ENCODE results near the gene FBH1.

FBH1 gene

DNA sequence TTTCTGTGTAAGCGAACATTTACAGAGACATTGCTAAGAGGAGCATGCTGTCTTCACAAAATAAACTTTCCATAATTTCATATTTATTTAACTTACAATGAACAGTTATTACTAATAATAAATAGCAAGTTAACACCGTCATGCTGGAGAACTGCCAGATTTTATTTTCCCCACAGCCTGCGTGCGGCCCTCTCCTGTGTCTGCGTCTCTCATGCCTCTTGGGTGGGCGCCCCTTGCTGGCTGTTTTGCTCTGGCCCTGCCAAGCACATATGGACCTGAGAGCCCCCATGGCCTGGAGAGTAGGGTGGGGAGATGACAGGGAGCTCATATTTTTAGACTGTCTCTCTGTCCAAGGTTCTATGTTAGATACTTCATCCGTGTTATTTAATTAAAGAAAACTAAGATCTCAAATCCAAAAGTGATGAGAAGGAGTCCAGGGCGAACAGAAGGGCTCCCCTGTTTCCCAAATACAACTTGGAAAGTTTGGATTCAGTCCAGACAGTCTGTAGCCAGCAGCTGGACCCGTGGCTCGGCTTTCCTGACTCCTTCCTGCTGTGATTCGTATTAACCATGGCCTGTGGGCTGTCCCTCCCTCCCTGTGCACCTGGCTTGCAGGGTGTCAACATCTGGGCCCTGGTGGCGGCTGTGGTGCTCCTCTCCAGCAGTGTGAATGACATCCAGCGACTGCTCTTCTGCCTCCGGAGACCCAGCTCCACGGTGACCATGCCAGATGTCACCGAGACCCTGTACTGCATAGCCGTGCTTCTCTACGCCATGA, 20.5 kb downstream of the FBH1 start:
- DNase-seq (ENCODE audit: extremely low read depth, low read depth) = no peak
- TF ChIP-seq, protein P1, sequence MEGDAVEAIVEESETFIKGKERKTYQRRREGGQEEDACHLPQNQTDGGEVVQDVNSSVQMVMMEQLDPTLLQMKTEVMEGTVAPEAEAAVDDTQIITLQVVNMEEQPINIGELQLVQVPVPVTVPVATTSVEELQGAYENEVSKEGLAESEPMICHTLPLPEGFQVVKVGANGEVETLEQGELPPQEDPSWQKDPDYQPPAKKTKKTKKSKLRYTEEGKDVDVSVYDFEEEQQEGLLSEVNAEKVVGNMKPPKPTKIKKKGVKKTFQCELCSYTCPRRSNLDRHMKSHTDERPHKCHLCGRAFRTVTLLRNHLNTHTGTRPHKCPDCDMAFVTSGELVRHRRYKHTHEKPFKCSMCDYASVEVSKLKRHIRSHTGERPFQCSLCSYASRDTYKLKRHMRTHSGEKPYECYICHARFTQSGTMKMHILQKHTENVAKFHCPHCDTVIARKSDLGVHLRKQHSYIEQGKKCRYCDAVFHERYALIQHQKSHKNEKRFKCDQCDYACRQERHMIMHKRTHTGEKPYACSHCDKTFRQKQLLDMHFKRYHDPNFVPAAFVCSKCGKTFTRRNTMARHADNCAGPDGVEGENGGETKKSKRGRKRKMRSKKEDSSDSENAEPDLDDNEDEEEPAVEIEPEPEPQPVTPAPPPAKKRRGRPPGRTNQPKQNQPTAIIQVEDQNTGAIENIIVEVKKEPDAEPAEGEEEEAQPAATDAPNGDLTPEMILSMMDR (IDR thresholded peaks at IDR 0.05; ENCODE audit: low read depth, low read length) = no peak

DNA sequence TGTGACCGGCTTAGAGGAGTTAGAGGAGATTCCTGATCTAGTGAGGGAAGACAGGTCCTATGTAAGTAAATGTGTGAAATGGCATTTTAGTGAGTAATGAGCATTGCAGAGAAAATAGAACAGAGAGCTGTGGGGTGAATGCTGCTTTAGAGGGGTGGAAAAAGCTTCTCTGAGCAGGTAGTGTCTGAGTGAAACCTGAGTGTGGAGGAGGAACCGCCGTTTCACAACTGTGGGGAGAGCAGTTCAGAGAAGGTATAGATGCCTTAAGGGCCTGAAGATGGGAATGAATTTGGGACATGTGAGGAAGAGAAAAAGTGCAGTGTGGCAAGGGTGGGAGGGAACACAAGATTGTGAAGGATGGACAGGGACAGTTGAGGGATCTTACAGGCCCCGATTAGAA, 21.6 kb downstream of the FBH1 start:
- TF ChIP-seq, protein P1 (IDR thresholded peaks at IDR 0.05; ENCODE audit: low read depth, low read length) = no peak
- no peak for DNase-seq (ENCODE audit: extremely low read depth, low read depth)

DNA sequence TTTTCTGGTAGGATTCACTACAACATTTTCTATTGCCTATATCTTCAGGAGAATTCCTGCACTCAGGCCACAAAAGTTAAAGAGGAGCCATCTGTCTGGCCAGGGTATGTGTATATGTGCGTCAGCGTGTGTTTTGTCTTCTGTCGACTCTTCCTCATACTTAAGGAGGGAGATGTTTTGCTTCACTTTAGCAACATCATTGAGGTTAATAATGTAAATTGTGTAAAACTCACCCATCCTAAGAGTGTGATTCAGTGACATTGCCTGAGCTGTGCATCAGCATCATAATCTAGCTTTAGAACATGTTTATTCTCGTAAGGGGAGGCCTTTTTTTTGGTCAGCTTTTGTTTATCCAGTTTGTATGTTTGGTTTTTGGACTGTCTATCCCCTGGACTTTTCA, 23.7 kb downstream of the FBH1 start:
- TF ChIP-seq, protein P1 (IDR thresholded peaks at IDR 0.05; ENCODE audit: low read depth, low read length) = no peak
- DNase-seq (ENCODE audit: extremely low read depth, low read depth) = no peak

GRCh38 chr10:5915451-5915850, 25.4 kb downstream of the FBH1 start:
- no peak for DNase-seq (ENCODE audit: extremely low read depth, low read depth)
- TF ChIP-seq, protein P1 (IDR thresholded peaks at IDR 0.05; ENCODE audit: low read depth, low read length) = no peak

DNA sequence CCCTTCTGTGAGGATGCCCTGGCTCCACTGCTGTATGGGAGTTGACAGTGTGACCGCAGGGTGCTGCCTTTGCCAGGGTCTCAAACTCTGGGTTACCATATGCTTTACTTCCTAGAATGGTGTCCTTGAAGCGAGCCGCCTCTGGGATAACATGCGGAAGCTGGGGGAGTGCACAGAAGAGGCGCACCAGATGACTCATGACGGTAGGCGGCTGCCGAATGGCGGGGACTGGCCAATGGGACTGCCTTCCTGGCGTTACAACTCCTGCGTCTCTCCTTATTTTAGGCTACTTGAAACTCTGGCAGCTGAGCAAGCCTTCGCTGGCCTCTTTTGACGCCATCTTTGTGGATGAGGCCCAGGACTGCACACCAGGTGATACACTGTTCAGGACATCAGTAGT, 27.3 kb downstream of the FBH1 start:
- DNase-seq (ENCODE audit: extremely low read depth, low read depth) = no peak
- TF ChIP-seq, protein P1 (IDR thresholded peaks at IDR 0.05; ENCODE audit: low read depth, low read length) = no peak

DNA sequence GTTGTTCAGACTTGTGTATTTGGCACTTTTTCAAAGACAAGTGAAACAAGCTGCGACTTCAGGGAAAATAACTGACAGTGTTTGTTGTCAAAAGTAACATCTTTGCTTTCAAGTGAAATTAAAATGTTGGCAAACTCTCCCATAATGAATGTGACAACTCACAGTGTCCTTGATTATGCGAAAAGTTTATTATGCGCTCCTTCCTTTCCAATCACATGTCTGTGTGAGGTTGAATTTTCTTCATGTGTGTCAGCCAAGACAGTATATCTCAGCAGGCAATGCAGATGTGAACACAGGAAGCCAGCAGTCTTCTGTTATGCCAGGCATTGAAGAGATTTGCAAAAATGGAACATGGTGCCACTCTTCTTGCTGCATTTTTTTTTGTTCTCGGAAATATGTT, 28.7 kb downstream of the FBH1 start:
- no peak for DNase-seq (ENCODE audit: extremely low read depth, low read depth)

GRCh38 chr10:5919568-5919967, 29.5 kb downstream of the FBH1 start:
- TF ChIP-seq, protein P1 (IDR thresholded peaks at IDR 0.05; ENCODE audit: low read depth, low read length) = no peak
- no peak for DNase-seq (ENCODE audit: extremely low read depth, low read depth)

More for the DNA sequence above, 28.7 kb downstream of the FBH1 start:
- TF ChIP-seq, protein P1 (IDR thresholded peaks at IDR 0.05; ENCODE audit: low read depth, low read length) = no peak

Measured in AG09319 (cell line).